Calu3 (cell line): ENCODE results near the gene CAMKMT. TPM values are rescaled to one million over a fixed set of nuclear protein-coding genes. Genes with fewer than 3 reads are reported as not detected.
"Not testable (repeated sequence)": the region's sequence is repeated elsewhere in the genome, so short reads cannot be mapped to it uniquely, and the experiment has no call there.

Experiments used
- BruUV-seq: library from RNA; stranded (reverse); fragments of 400-500 nt; replicated peaks from 2 replicates; lab custom pipeline; 2021; lab: Mats Ljungman, UMichigan
- CTCF ChIA-PET: fragments of 300-600 bp; sonication (Branson Sonifier 250); formaldehyde crosslinking; loops from one replicate; lab custom pipeline; 2022; ENCODE audit warnings: antibody characterized with exemption; lab: Charles Lee
- DNase-seq: peaks from one replicate; pipeline ENCODE4 v3.0.0; 2022
- H3K27ac Mint-ChIP-seq: one replicate; pipeline ENCODE4 v1.8.0; 2022; ENCODE audit warnings: mixed read lengths; ENCODE audit not compliant: unreplicated experiment
- H3K27me3 Mint-ChIP-seq: one replicate; pipeline ENCODE4 v1.8.0; 2022; ENCODE audit warnings: mixed read lengths; ENCODE audit not compliant: unreplicated experiment
- H3K36me3 Mint-ChIP-seq: one replicate; pipeline ENCODE4 v1.8.0; 2022; ENCODE audit warnings: mild to moderate bottlenecking, moderate library complexity, mixed read lengths; ENCODE audit not compliant: insufficient read depth, unreplicated experiment
- H3K4me1 Mint-ChIP-seq: one replicate; pipeline ENCODE4 v1.8.0; 2022; ENCODE audit warnings: mild to moderate bottlenecking, low read depth, mixed read lengths; ENCODE audit not compliant: unreplicated experiment
- H3K4me3 Mint-ChIP-seq: one replicate; pipeline ENCODE4 v1.8.0; 2022; ENCODE audit warnings: mild to moderate bottlenecking, low read depth, moderate library complexity, mixed read lengths; ENCODE audit not compliant: unreplicated experiment
- H3K9me3 Mint-ChIP-seq: one replicate; pipeline ENCODE4 v1.8.0; 2022; ENCODE audit warnings: low read depth, mixed read lengths; ENCODE audit not compliant: unreplicated experiment
- intact Hi-C: fragments of 100-400 bp; cut with micrococcal nuclease; formaldehyde crosslinking; loops from one replicate; pipeline ENCODE4 v1.10.0; 2022; ENCODE audit not compliant: unreplicated experiment
- total RNA-seq: library from RNA; stranded (reverse); gene quantifications from 2 replicates; pipeline ENCODE4 v1.2.3, GENCODE V29; 2022
- TF ChIP-seq, protein P1 (sequence below): fragments of 200-600 bp; IDR thresholded peaks from one replicate; pipeline ENCODE4 v1.8.0; 2022; ENCODE audit warnings: antibody characterized with exemption; ENCODE audit not compliant: unreplicated experiment

The CAMKMT gene
- total RNA-seq, 1 experiment from 2014 or later = 20.6 TPM

DNA sequence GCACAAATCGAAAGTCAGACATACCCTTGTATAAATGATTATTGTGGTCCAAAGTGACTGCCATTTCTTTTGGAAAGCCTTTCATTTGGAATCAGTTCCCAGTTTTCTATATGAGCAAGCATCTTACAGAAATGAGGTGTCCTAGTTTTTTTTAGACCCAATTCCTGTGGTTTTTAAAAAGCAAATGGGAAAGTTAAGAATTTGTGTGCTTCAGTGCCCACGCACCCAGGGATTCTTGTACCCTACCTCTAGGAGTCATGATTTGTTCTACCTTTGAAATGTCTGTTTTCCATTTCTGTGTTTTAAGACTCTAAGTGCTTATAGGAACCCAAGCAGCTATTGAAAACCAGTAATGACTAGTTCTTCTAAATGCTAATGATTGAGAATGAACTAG, 218.1 kb downstream of the CAMKMT start:
- no peak overlapping the region for H3K27ac Mint-ChIP-seq
- H3K4me3 Mint-ChIP-seq = no peak overlapping the region
- intact Hi-C loops = no loop called here
- H3K27me3 Mint-ChIP-seq = no peaks in the 10 kb centered on the region
- H3K36me3 Mint-ChIP-seq = no peaks in the 10 kb centered on the region
- peaks cover 19% of the 10 kb centered on the region for H3K4me1 Mint-ChIP-seq
- TF ChIP-seq, protein P1, sequence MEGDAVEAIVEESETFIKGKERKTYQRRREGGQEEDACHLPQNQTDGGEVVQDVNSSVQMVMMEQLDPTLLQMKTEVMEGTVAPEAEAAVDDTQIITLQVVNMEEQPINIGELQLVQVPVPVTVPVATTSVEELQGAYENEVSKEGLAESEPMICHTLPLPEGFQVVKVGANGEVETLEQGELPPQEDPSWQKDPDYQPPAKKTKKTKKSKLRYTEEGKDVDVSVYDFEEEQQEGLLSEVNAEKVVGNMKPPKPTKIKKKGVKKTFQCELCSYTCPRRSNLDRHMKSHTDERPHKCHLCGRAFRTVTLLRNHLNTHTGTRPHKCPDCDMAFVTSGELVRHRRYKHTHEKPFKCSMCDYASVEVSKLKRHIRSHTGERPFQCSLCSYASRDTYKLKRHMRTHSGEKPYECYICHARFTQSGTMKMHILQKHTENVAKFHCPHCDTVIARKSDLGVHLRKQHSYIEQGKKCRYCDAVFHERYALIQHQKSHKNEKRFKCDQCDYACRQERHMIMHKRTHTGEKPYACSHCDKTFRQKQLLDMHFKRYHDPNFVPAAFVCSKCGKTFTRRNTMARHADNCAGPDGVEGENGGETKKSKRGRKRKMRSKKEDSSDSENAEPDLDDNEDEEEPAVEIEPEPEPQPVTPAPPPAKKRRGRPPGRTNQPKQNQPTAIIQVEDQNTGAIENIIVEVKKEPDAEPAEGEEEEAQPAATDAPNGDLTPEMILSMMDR = no peak
- DNase-seq = no peak
- CTCF ChIA-PET = interaction anchor here (0.8 kb wide), 1 partner anchor 376 kb away, joined by 3 read pairs; no protein-coding TSS in a partner anchor
- no peaks in the 10 kb centered on the region for H3K9me3 Mint-ChIP-seq
- no TSS peak for BruUV-seq

DNA sequence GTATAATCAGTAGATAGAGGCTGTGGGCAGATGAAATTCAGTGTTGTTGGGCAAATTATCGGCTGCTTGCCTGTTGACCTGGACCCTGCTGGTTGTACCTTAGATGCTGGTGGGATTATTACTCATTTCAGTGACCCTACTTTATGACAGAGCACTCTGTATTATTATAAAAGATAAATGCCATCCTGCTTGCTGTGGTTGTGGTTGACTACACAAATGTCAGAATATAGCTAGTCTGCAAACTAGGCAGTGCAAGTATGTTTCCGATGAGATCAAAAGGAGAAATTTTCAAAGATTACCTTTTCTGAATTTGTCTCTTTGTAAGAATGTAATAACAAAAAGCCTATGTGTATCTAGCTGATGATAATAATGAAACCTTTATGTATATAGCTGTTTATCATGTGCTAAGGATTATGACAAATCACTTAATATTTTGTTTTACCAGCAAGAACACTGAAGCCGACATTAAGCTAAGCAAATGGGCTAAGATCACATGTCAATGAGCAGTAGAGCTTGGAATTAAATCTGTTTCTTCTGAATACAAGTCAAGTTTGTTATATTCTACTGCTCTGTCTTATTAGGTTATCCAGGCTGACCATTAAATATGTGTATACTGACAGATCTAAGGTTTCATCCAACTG, 219.2 kb downstream of the CAMKMT start:
- intact Hi-C loops = no loop called here
- DNase-seq = no peak
- no TSS peak for BruUV-seq

DNA sequence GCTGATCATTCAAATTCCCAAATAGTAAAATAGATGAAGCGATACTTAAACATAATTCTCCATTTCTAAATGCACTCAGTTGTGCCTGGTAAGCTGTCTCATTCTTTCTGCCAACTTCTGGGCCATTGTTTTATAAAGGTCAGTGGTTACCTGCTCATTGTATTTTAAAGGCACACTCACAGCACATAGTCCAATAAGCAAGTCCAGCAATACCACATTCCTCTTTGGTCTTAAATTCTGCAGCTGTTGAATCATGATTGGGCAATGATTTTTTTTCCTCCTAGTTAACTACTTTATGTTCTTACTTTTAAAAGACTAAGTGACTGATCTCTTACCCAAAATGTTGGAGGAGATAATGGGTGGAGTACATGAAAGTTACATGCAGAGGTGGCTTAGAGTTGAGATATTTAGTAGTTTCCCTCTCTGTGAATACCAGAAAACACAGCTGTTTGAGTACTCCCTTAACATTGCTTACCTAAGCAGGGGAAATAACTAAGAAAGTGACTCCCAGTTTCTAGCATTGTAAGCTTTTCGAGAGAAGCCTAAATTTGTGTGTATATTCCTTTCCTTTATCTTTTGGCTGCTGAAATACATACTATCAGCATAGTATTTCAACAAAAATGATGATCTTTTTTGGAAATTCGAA, 220.7 kb downstream of the CAMKMT start:
- no peak for DNase-seq
- Mint-ChIP-seq H3K36me3 (no peaks in the 10 kb centered on the region), H3K4me1 (peaks cover 19% of the 10 kb centered on the region), H3K9me3 (no peaks in the 10 kb centered on the region), H3K4me3 (no peak overlapping the region), H3K27ac (no peak overlapping the region), H3K27me3 (no peaks in the 10 kb centered on the region)
- TF ChIP-seq, protein P1 = no peak
- intact Hi-C loops = no loop called here
- BruUV-seq = no TSS peak
- CTCF ChIA-PET = no interaction called here

More for the DNA sequence above, 219.2 kb downstream of the CAMKMT start:
- TF ChIP-seq, protein P1 = no peak
- Mint-ChIP-seq H3K27me3 (no peaks in the 10 kb centered on the region), H3K9me3 (no peaks in the 10 kb centered on the region), H3K4me3 (no peak overlapping the region), H3K36me3 (no peaks in the 10 kb centered on the region), H3K4me1 (peaks cover 19% of the 10 kb centered on the region), H3K27ac (no peak overlapping the region)
- CTCF ChIA-PET = no interaction called here

DNA sequence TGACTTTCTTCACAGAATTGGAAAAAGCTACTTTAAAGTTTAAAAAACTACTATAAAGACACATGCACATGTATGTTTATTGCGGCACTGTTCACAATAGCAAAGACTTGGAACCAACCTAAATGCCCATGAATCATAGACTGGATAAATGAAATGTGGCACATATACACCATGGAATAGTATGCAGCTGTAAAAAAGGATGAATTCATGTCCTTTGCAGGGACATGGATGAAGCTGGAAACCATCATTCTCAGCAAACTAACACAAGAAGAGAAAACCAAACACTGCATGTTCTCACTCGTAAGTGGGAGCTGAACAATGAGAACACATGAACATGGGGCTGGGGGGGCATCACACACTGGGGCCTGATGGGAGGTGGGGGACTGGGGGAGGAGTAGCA, 233.9 kb downstream of the CAMKMT start:
- H3K4me3 Mint-ChIP-seq, H3K36me3 Mint-ChIP-seq, H3K27me3 Mint-ChIP-seq, DNase-seq, H3K9me3 Mint-ChIP-seq, H3K27ac Mint-ChIP-seq, H3K4me1 Mint-ChIP-seq, BruUV-seq, intact Hi-C loops: not testable (repeated sequence)
- CTCF ChIA-PET = interaction anchor here (0.6 kb wide), 1 partner anchor 54 kb away, joined by 3 read pairs; no protein-coding TSS in a partner anchor
